B cell (primary cell): ENCODE data around the gene PLEKHA7. TPM values are rescaled to one million over a fixed set of nuclear protein-coding genes. Genes with fewer than 3 reads are reported as not detected.

ENCODE experiments used
- ATAC-seq: fragments of 200-7000 bp; cut with Tn5 transposase; one replicate; pipeline ENCODE4 v1.10.0; 2021; ENCODE audit warnings: low read depth, mild to moderate bottlenecking, moderate number of reproducible peaks, moderate library complexity
- CTCF ChIA-PET: fragments of 350-600 bp; sonication (Branson Sonifier 250); formaldehyde crosslinking; loops from one replicate; lab custom pipeline; 2021; ENCODE audit warnings: antibody characterized with exemption, inconsistent platforms; lab: Charles Lee
- POLR2A ChIA-PET: fragments of 350-600 bp; sonication (Branson Sonifier 250); formaldehyde crosslinking; loops from one replicate; lab custom pipeline; 2021; ENCODE audit warnings: antibody characterized with exemption; lab: Charles Lee
- DNase-seq: peaks from one replicate; pipeline ENCODE4 v3.0.0; 2013
- H2AFZ ChIP-seq: 2 replicates; pipeline ENCODE4 v1.6.1; 2012; ENCODE audit warnings: mild to moderate bottlenecking, low read depth, low read length; ENCODE audit not compliant: insufficient read depth, poor library complexity, severe bottlenecking
- H3K27ac ChIP-seq, 2 donors: 1 replicate in 1 of 2; 2 replicates in 1 of 2; pipeline ENCODE4 v1.5.1; 2012 to 2013; ENCODE audit warnings: low read length in 2 of 2, mild to moderate bottlenecking in 2 of 2, moderate library complexity in 1 of 2
- H3K27me3 ChIP-seq, 4 experiments: fragments of 200-600 bp in 1 of 4; sonication (generic) in 1 of 4; replicated peaks in 1 of 4; 1 replicate in 2 of 4; 2 replicates in 2 of 4; pipeline versions ENCODE4 v1.6.1 to v1.7.0; 2013 to 2016; ENCODE audit warnings: low read length in 3 of 4, mild to moderate bottlenecking in 2 of 4, mixed read lengths in 1 of 4, moderate library complexity in 1 of 4; ENCODE audit not compliant: insufficient read depth in 4 of 4, control insufficient read depth in 3 of 4; ENCODE audit errors: control extremely low read depth in 1 of 4
- H3K36me3 ChIP-seq, 2 experiments: replicated peaks in 1 of 2; 1 replicate in 1 of 2; 2 replicates in 1 of 2; pipeline versions ENCODE4 v1.6.1 to v1.7.1; 2013; ENCODE audit warnings: low read length in 1 of 2; ENCODE audit not compliant: insufficient read depth in 2 of 2, control insufficient read depth in 1 of 2; ENCODE audit errors: control extremely low read depth in 1 of 2, extremely low read depth in 1 of 2
- H3K4me1 ChIP-seq, 2 donors: fragments of 200-600 bp in 1 of 2; sonication (generic) in 1 of 2; 1 replicate in 1 of 2; 2 replicates in 1 of 2; pipeline versions ENCODE4 v1.5.1 to v1.6.1; 2013 to 2017; ENCODE audit warnings: low read length in 2 of 2; ENCODE audit not compliant: control insufficient read depth in 2 of 2, insufficient read depth in 2 of 2
- H3K4me2 ChIP-seq: replicated peaks from 2 replicates; pipeline ENCODE3; 2012; ENCODE audit warnings: mild to moderate bottlenecking, low read depth, low read length; ENCODE audit not compliant: poor library complexity, severe bottlenecking
- H3K4me3 ChIP-seq, 5 experiments: fragments of 200-600 bp in 1 of 5; sonication (generic) in 1 of 5; 1 replicate in 3 of 5; 2 replicates in 2 of 5; pipeline versions ENCODE4 v1.5.1 to v1.7.0; 2011 to 2016; ENCODE audit warnings: low read length in 4 of 5, mild to moderate bottlenecking in 4 of 5, low read depth in 2 of 5, control low read depth in 1 of 5, moderate library complexity in 1 of 5; ENCODE audit not compliant: insufficient read depth in 1 of 5; ENCODE audit errors: control extremely low read depth in 1 of 5, extremely low read depth in 1 of 5
- H3K79me2 ChIP-seq: fragments of 200-600 bp; sonication (generic); one replicate; pipeline ENCODE4 v1.6.0; 2016; ENCODE audit warnings: low read length; ENCODE audit not compliant: control insufficient read depth, insufficient read depth
- H3K9ac ChIP-seq: fragments of 200-600 bp; sonication (generic); 2 replicates; pipeline ENCODE4 v1.6.1; 2017; ENCODE audit warnings: mild to moderate bottlenecking, low read length, moderate library complexity
- H3K9me3 ChIP-seq, 3 donors: one replicate each; pipeline versions ENCODE4 v1.6.1 to v1.7.1; 2013; ENCODE audit warnings: low read length in 2 of 3; ENCODE audit not compliant: control insufficient read depth in 2 of 3, insufficient read depth in 1 of 3; ENCODE audit errors: control extremely low read depth in 1 of 3
- H4K20me1 ChIP-seq: 2 replicates; pipeline ENCODE4 v1.6.0; 2012; ENCODE audit warnings: mild to moderate bottlenecking, low read length; ENCODE audit not compliant: insufficient read depth, control insufficient read depth, poor library complexity, severe bottlenecking
- H3K27ac Mint-ChIP-seq: one replicate; pipeline ENCODE4 v1.8.0; 2021; ENCODE audit warnings: mixed read lengths
- H3K27me3 Mint-ChIP-seq: one replicate; pipeline ENCODE4 v1.8.0; 2021; ENCODE audit warnings: mixed read lengths
- H3K4me1 Mint-ChIP-seq: one replicate; pipeline ENCODE4 v1.8.0; 2021; ENCODE audit warnings: mixed read lengths
- H3K4me3 Mint-ChIP-seq: one replicate; pipeline ENCODE4 v1.8.0; 2021; ENCODE audit warnings: mixed read lengths
- H3K9me3 Mint-ChIP-seq: one replicate; pipeline ENCODE4 v1.8.0; 2022; ENCODE audit warnings: mixed read lengths; ENCODE audit not compliant: insufficient read depth
- CTCF ChIP-seq: fragments of 200-600 bp; IDR thresholded peaks from one replicate; pipeline ENCODE4 v1.8.0; 2022; ENCODE audit warnings: antibody characterized with exemption, mild to moderate bottlenecking
- EZH2 ChIP-seq: IDR thresholded peaks from 2 replicates; pipeline ENCODE4 v1.6.1; 2012; ENCODE audit warnings: borderline replicate concordance, low read depth, mild to moderate bottlenecking, moderate library complexity, low read length; ENCODE audit not compliant: insufficient read depth, poor library complexity, severe bottlenecking
- WGBS: methylation state at CpG from one replicate; pipeline ENCODE4 v1.1.5; 2013; ENCODE audit warnings: missing lambda C conversion rate; ENCODE audit not compliant: insufficient coverage; 5-methylcytosine and 5-hydroxymethylcytosine counted together
- intact Hi-C: fragments of 100-400 bp; cut with micrococcal nuclease; formaldehyde crosslinking; loops from one replicate; pipeline ENCODE4 v1.10.0; 2022
- polyA plus RNA-seq: library from polyadenylated mRNA; depleted of rRNA; stranded (reverse); fragments of >200 nt; gene quantifications from 2 replicates; pipeline ENCODE4 v1.2.3, GENCODE V29; 2012
- total RNA-seq, 2 donors: library from RNA; stranded (reverse); fragments of 120-200 nt in 1 of 2; gene quantifications; 1 replicate in 1 of 2; 2 replicates in 1 of 2; pipeline versions ENCODE4 v1.2.3 to v1.2.4, GENCODE V29; 2013 to 2022

Gene PLEKHA7
- total and polyA plus RNA-seq, 2 donors (not counting 1 experiment from before 2014, with no cell fraction given), result 1.7 to 8.2 TPM

- H3K27me3 Mint-ChIP-seq, result peaks cover 3% of the 10 kb centered on the region
- ChIA-PET POLR2A (no interaction called here), CTCF (no interaction called here)
- H3K4me3 Mint-ChIP-seq, result no peak overlapping the region
- Histone ChIP-seq H3K27ac (no peak overlapping the region), H3K36me3 (no peaks in the 10 kb centered on the region), H2AFZ (no peak overlapping the region), H3K27me3 (no peaks in the 10 kb centered on the region), H3K4me3 (no peak overlapping the region), H3K9ac (no peak overlapping the region), H3K4me1 (no peaks in the 10 kb centered on the region), H3K9me3 (no peaks in the 10 kb centered on the region), H4K20me1 (no peaks in the 10 kb centered on the region), H3K79me2 (no peaks in the 10 kb centered on the region), H3K4me2 (no peak overlapping the region)
- intact Hi-C loops, result no loop called here
- no peak for DNase-seq
- WGBS, result 100% methylated on average over 2 of the region's 5 CpGs
- H3K27ac Mint-ChIP-seq, result no peak overlapping the region
- ATAC-seq, result no peak
- H3K9me3 Mint-ChIP-seq, result no peaks in the 10 kb centered on the region
- no peaks in the 10 kb centered on the region for H3K4me1 Mint-ChIP-seq
- TF ChIP-seq CTCF (no peak), EZH2 (no peak)
Observed at GRCh38 chr11:16876053-16876752, 138.0 kb downstream of the PLEKHA7 start.

GRCh38 chr11:16874275-16874975 lies 139.8 kb downstream of the PLEKHA7 start:
- no peak overlapping the region for H3K4me3 ChIP-seq
- H3K9ac ChIP-seq, result no peak overlapping the region
- no peaks in the 10 kb centered on the region for H3K27me3 ChIP-seq
- no peak overlapping the region for H3K27ac ChIP-seq
- 94% methylated on average over 2 of the region's 4 CpGs for WGBS
- H3K79me2 ChIP-seq, result no peaks in the 10 kb centered on the region
- Mint-ChIP-seq H3K27ac (no peak overlapping the region), H3K27me3 (peaks cover 3% of the 10 kb centered on the region), H3K4me3 (no peak overlapping the region), H3K9me3 (no peaks in the 10 kb centered on the region), H3K4me1 (no peaks in the 10 kb centered on the region)
- no peaks in the 10 kb centered on the region for H4K20me1 ChIP-seq
- POLR2A ChIA-PET, result no interaction called here
- intact Hi-C loops, result no loop called here
- H3K9me3 ChIP-seq, result no peaks in the 10 kb centered on the region
- ATAC-seq (no peak), DNase-seq (no peak)
- no peak overlapping the region for H2AFZ ChIP-seq
- no peaks in the 10 kb centered on the region for H3K4me1 ChIP-seq
- no peaks in the 10 kb centered on the region for H3K36me3 ChIP-seq
- CTCF ChIA-PET, result no interaction called here
- no peak overlapping the region for H3K4me2 ChIP-seq
- no peak for TF ChIP-seq CTCF
- TF ChIP-seq EZH2, result no peak
